Measurements from ENCODE around the gene CFL2. TPM values are rescaled to one million over a fixed set of nuclear protein-coding genes. Genes with fewer than 3 reads are reported as not detected.
A peak's percentile ranks its signal among the peaks of the same experiment; 100 is the strongest.

CFL2 gene
- total and polyA plus RNA-seq, 2 of the 13 experiments (the other 11 are each of a cell fraction or from before 2014, with no cell fraction given) = 114 to 158 TPM

DNA sequence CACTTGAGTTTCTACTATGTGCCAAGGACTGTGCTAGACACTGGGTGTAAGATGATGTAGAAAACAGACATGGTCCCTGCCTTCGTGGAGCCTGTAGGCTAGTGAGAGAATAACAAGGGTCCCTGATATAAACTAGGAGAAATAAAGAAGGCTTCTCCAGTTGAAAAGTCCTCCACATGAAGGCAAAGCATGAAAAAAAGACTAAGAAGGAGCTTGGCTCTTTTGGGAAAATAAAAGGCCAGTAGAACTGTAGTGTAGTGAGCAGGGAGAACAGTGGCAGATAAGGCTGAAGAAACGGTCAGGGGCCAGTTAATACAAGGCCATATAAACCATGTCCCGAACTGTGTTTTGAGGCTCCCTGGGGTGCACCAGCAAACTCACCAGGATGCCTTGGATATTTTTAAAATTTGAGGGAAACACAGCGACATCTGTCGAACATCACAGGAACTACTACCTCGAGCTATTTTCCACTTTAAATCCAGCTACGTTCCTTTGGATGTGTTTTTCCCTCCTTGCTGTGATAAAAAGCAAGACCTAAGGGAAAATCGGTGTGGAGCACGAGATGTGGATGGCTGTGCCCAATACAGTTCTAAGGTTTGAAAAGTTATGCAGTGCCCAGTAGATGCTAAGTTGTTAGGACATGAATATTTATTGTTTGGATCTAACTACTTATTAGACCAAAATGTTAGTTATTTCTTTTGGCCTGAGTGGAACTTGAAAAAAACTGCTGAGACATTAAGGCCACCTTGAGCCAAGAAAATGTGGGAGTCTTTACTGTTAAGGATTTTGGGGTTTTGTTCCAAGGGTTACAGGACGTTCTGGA lies 8.5 kb upstream of the CFL2 start (continued):
- TF ChIP-seq, protein P1, sequence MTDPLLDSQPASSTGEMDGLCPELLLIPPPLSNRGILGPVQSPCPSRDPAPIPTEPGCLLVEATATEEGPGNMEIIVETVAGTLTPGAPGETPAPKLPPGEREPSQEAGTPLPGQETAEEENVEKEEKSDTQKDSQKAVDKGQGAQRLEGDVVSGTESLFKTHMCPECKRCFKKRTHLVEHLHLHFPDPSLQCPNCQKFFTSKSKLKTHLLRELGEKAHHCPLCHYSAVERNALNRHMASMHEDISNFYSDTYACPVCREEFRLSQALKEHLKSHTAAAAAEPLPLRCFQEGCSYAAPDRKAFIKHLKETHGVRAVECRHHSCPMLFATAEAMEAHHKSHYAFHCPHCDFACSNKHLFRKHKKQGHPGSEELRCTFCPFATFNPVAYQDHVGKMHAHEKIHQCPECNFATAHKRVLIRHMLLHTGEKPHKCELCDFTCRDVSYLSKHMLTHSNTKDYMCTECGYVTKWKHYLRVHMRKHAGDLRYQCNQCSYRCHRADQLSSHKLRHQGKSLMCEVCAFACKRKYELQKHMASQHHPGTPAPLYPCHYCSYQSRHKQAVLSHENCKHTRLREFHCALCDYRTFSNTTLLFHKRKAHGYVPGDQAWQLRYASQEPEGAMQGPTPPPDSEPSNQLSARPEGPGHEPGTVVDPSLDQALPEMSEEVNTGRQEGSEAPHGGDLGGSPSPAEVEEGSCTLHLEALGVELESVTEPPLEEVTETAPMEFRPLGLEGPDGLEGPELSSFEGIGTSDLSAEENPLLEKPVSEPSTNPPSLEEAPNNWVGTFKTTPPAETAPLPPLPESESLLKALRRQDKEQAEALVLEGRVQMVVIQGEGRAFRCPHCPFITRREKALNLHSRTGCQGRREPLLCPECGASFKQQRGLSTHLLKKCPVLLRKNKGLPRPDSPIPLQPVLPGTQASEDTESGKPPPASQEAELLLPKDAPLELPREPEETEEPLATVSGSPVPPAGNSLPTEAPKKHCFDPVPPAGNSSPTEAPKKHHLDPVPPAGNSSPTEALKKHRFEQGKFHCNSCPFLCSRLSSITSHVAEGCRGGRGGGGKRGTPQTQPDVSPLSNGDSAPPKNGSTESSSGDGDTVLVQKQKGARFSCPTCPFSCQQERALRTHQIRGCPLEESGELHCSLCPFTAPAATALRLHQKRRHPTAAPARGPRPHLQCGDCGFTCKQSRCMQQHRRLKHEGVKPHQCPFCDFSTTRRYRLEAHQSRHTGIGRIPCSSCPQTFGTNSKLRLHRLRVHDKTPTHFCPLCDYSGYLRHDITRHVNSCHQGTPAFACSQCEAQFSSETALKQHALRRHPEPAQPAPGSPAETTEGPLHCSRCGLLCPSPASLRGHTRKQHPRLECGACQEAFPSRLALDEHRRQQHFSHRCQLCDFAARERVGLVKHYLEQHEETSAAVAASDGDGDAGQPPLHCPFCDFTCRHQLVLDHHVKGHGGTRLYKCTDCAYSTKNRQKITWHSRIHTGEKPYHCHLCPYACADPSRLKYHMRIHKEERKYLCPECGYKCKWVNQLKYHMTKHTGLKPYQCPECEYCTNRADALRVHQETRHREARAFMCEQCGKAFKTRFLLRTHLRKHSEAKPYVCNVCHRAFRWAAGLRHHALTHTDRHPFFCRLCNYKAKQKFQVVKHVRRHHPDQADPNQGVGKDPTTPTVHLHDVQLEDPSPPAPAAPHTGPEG (CRISPR knock-in tag; IDR thresholded peaks at IDR 0.05) = peak; percentile 61; the same call in 1 of the 2 replicates
- TF ChIP-seq ZNF230 (CRISPR knock-in tag; IDR thresholded peaks at IDR 0.05) = no peak
- no peak for TF ChIP-seq SALL2 (CRISPR knock-in tag; IDR thresholded peaks at IDR 0.05)
- no peak for TF ChIP-seq ZNF615 (CRISPR knock-in tag; IDR thresholded peaks at IDR 0.05; ENCODE audit: borderline replicate concordance)
- TF ChIP-seq SP2 (CRISPR knock-in tag; IDR thresholded peaks at IDR 0.05) = no peak
- 0 out of 2 replicates have a peak, but pooled peaks have one; percentile 8 for TF ChIP-seq ZNF652 (CRISPR knock-in tag; IDR thresholded peaks at IDR 0.05; ENCODE audit: borderline replicate concordance, low read depth)
- peak; percentile 57 for TF ChIP-seq PHF5A (CRISPR knock-in tag; IDR thresholded peaks at IDR 0.05; ENCODE audit: low read depth, unreplicated experiment)
- no peak for TF ChIP-seq TBL1XR1 (IDR thresholded peaks at IDR 0.05; ENCODE audit: borderline replicate concordance, low read length, partially characterized antibody)
- no peak for TF ChIP-seq ZNF850 (CRISPR knock-in tag; conservative IDR thresholded peaks at IDR 0.05)
- no peak for TF ChIP-seq NBN (conservative IDR thresholded peaks at IDR 0.05)
- TF ChIP-seq, protein P2, sequence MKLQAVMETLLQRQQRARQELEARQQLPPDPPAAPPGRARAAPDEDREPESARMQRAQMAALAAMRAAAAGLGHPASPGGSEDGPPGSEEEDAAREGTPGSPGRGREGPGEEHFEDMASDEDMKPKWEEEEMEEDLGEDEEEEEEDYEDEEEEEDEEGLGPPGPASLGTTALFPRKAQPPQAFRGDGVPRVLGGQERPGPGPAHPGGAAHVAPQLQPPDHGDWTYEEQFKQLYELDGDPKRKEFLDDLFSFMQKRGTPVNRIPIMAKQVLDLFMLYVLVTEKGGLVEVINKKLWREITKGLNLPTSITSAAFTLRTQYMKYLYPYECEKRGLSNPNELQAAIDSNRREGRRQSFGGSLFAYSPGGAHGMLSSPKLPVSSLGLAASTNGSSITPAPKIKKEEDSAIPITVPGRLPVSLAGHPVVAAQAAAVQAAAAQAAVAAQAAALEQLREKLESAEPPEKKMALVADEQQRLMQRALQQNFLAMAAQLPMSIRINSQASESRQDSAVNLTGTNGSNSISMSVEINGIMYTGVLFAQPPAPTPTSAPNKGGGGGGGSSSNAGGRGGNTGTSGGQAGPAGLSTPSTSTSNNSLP (IDR thresholded peaks at IDR 0.05; ENCODE audit: low read depth, low read length) = 0 out of 2 replicates have a peak, but pooled peaks have one; percentile 58
- TF ChIP-seq, protein P3, sequence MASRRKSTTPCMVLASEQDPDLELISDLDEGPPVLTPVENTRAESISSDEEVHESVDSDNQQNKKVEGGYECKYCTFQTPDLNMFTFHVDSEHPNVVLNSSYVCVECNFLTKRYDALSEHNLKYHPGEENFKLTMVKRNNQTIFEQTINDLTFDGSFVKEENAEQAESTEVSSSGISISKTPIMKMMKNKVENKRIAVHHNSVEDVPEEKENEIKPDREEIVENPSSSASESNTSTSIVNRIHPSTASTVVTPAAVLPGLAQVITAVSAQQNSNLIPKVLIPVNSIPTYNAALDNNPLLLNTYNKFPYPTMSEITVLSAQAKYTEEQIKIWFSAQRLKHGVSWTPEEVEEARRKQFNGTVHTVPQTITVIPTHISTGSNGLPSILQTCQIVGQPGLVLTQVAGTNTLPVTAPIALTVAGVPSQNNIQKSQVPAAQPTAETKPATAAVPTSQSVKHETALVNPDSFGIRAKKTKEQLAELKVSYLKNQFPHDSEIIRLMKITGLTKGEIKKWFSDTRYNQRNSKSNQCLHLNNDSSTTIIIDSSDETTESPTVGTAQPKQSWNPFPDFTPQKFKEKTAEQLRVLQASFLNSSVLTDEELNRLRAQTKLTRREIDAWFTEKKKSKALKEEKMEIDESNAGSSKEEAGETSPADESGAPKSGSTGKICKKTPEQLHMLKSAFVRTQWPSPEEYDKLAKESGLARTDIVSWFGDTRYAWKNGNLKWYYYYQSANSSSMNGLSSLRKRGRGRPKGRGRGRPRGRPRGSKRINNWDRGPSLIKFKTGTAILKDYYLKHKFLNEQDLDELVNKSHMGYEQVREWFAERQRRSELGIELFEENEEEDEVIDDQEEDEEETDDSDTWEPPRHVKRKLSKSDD (CRISPR knock-in tag; IDR thresholded peaks at IDR 0.05; ENCODE audit: low read depth) = no peak
- TF ChIP-seq CENPX (CRISPR knock-in tag; IDR thresholded peaks at IDR 0.05) = no peak
- TF ChIP-seq, protein P4, sequence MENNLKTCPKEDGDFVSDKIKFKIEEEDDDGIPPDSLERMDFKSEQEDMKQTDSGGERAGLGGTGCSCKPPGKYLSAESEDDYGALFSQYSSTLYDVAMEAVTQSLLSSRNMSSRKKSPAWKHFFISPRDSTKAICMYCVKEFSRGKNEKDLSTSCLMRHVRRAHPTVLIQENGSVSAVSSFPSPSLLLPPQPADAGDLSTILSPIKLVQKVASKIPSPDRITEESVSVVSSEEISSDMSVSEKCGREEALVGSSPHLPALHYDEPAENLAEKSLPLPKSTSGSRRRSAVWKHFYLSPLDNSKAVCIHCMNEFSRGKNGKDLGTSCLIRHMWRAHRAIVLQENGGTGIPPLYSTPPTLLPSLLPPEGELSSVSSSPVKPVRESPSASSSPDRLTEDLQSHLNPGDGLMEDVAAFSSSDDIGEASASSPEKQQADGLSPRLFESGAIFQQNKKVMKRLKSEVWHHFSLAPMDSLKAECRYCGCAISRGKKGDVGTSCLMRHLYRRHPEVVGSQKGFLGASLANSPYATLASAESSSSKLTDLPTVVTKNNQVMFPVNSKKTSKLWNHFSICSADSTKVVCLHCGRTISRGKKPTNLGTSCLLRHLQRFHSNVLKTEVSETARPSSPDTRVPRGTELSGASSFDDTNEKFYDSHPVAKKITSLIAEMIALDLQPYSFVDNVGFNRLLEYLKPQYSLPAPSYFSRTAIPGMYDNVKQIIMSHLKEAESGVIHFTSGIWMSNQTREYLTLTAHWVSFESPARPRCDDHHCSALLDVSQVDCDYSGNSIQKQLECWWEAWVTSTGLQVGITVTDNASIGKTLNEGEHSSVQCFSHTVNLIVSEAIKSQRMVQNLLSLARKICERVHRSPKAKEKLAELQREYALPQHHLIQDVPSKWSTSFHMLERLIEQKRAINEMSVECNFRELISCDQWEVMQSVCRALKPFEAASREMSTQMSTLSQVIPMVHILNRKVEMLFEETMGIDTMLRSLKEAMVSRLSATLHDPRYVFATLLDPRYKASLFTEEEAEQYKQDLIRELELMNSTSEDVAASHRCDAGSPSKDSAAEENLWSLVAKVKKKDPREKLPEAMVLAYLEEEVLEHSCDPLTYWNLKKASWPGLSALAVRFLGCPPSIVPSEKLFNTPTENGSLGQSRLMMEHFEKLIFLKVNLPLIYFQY (CRISPR knock-in tag; IDR thresholded peaks at IDR 0.05; ENCODE audit: borderline replicate concordance) = no peak

Measured in HepG2 (cell line).